GM12878 (cell line): ENCODE results near the gene ATP2A1. TPM values are rescaled to one million over a fixed set of nuclear protein-coding genes. Genes with fewer than 3 reads are reported as not detected.

Experiments
- ATAC-seq: fragments of 200-7000 bp; cut with Tn5 transposase; 3 replicates; pipeline ENCODE4 v1.9.1; 2020; ENCODE audit warnings: mild to moderate bottlenecking, moderate library complexity
- BruUV-seq: library from RNA; stranded (reverse); fragments of 400-500 nt; replicated peaks from 2 replicates; lab custom pipeline; 2021; lab: Mats Ljungman, UMichigan
- CTCF ChIA-PET: fragments of 300-600 bp; sonication (Branson Sonifier 250); formaldehyde crosslinking; extraction: SDS; loops from one replicate; lab custom pipeline; 2021; ENCODE audit warnings: inconsistent platforms; lab: Yijun Ruan, JAX
- POLR2A ChIA-PET: fragments of 350-600 bp; formaldehyde crosslinking; extraction: SDS; loops from one replicate; lab custom pipeline; 2021; ENCODE audit warnings: inconsistent platforms; lab: Charles Lee
- RAD21 ChIA-PET: fragments of 300-600 bp; sonication (Branson Sonifier 250); formaldehyde crosslinking; loops from one replicate; lab custom pipeline; 2023; ENCODE audit warnings: antibody characterized with exemption; ENCODE audit not compliant: unreplicated experiment; lab: Charles Lee
- SMC1A ChIA-PET: fragments of 300-600 bp; sonication (Branson Sonifier 250); formaldehyde crosslinking; loops from one replicate; lab custom pipeline; 2023; ENCODE audit not compliant: unreplicated experiment, uncharacterized antibody; lab: Charles Lee
- DNase-seq: peaks from one replicate; pipeline ENCODE4 v3.0.0-alpha.2; 2011; ENCODE audit warnings: low read depth, low spot score
- FAIRE-seq: peaks from 3 replicates; lab custom pipeline; 2011; peaks lifted over from hg19 to GRCh38; lab: Jason Lieb, UNC
- H2AFZ ChIP-seq: 2 replicates; pipeline ENCODE4 v1.6.0; 2011; ENCODE audit warnings: low read depth, low read length, control low read depth; ENCODE audit not compliant: control insufficient read depth
- H3K27ac ChIP-seq: 2 replicates; pipeline ENCODE4 v1.5.1; 2011; ENCODE audit warnings: control low read depth; ENCODE audit not compliant: control insufficient read depth, insufficient read depth
- H3K27me3 ChIP-seq, 2 experiments: replicated peaks in 1 of 2; 2 replicates each; pipeline versions ENCODE4 v1.6.0 to v1.6.1; 2011; ENCODE audit warnings: low read length in 1 of 2; ENCODE audit not compliant: control insufficient read depth in 2 of 2, insufficient read depth in 2 of 2
- H3K36me3 ChIP-seq, 2 experiments: 2 replicates each; pipeline ENCODE4 v1.5.1; 2011; ENCODE audit warnings: low read length in 1 of 2; ENCODE audit not compliant: control insufficient read depth in 2 of 2, insufficient read depth in 2 of 2
- H3K4me1 ChIP-seq: 2 replicates; pipeline ENCODE4 v1.6.1; 2011; ENCODE audit warnings: mild to moderate bottlenecking, low read length, moderate library complexity, mixed read lengths; ENCODE audit not compliant: control insufficient read depth, insufficient read depth
- H3K4me2 ChIP-seq: 2 replicates; pipeline ENCODE4 v1.6.0; 2011; ENCODE audit warnings: control low read depth; ENCODE audit not compliant: control insufficient read depth, insufficient read depth
- H3K4me3 ChIP-seq: fragments of 200-600 bp; sonication (generic); 2 replicates; pipeline ENCODE4 v1.5.1; 2016
- H3K79me2 ChIP-seq: 2 replicates; pipeline ENCODE4 v1.6.0; 2011; ENCODE audit warnings: low read length; ENCODE audit not compliant: control insufficient read depth, insufficient read depth
- H3K9ac ChIP-seq: 2 replicates; pipeline ENCODE4 v1.8.0; 2011; ENCODE audit warnings: low read length, control low read depth, mixed read lengths; ENCODE audit not compliant: control insufficient read depth, insufficient read depth
- H3K9me3 ChIP-seq: replicated peaks from 3 replicates; pipeline ENCODE4 v1.5.1; 2011; ENCODE audit warnings: mild to moderate bottlenecking, low read length; ENCODE audit not compliant: control insufficient read depth, insufficient read depth
- H4K20me1 ChIP-seq: 2 replicates; pipeline ENCODE4 v1.6.0; 2011; ENCODE audit not compliant: control insufficient read depth, insufficient read depth
- CREB1 ChIP-seq: IDR thresholded peaks from 2 replicates; pipeline ENCODE4 v1.6.1; 2012; ENCODE audit warnings: low read depth, mild to moderate bottlenecking, inconsistent platforms
- EZH2 ChIP-seq: IDR thresholded peaks from 2 replicates; pipeline ENCODE4 v1.6.1; 2012; ENCODE audit warnings: low read depth, mild to moderate bottlenecking, control low read depth, inconsistent platforms, low read length, borderline replicate concordance; ENCODE audit not compliant: control insufficient read depth
- FOS ChIP-seq: IDR thresholded peaks from 3 replicates; pipeline ENCODE4 v1.6.1; 2011; ENCODE audit warnings: borderline replicate concordance; ENCODE audit not compliant: insufficient read length; ENCODE audit errors: extremely low read depth
- RFX5 ChIP-seq: IDR thresholded peaks from 2 replicates; pipeline ENCODE4 v1.6.1; 2011; ENCODE audit warnings: low read depth, low read length, improper control_type of control experiment
- SMAD1 ChIP-seq: fragments of 450-650 bp; IDR thresholded peaks from 2 replicates; pipeline ENCODE4 v1.6.1; 2018; ENCODE audit warnings: mild to moderate bottlenecking, low read depth; ENCODE audit not compliant: partially characterized antibody
- ZBED1 ChIP-seq: IDR thresholded peaks from 2 replicates; pipeline ENCODE4 v1.6.1; 2016; ENCODE audit warnings: borderline replicate concordance
- ZNF687 ChIP-seq: fragments of 450-650 bp; IDR thresholded peaks from 2 replicates; pipeline ENCODE4 v1.6.1; 2017; ENCODE audit warnings: mild to moderate bottlenecking, moderate library complexity
- WGBS: methylation state at CpG from one replicate; pipeline ENCODE4 v1.1.6; 2016; ENCODE audit warnings: low lambda C conversion rate; ENCODE audit not compliant: insufficient replicate concordance, insufficient coverage; ENCODE audit errors: missing lambda C conversion rate; 5-methylcytosine and 5-hydroxymethylcytosine counted together
- in situ Hi-C: fragments of 300-500 bp; cut with MboI; formaldehyde crosslinking; loops from 9 replicates; pipeline ENCODE4 v1.14.3; 2018; ENCODE audit warnings: mixed read lengths
- intact Hi-C: fragments of 100-400 bp; cut with micrococcal nuclease; formaldehyde crosslinking; loops from one replicate; pipeline ENCODE4 v1.14.2; 2022; ENCODE audit not compliant: unreplicated experiment
- polyA plus RNA-seq, 11 experiments: library from polyadenylated mRNA; depleted of rRNA in 4 of 11; unstranded in 6 of 11; stranded (reverse) in 5 of 11; fragments of >200 nt; fragmentation: Nextera tagmentation in 4 of 11; fragmentation: Illumina TruSeq in 1 of 11; extraction: Ambion mirVana in 4 of 11; extraction: Trizol in 1 of 11; gene quantifications; 1 replicate in 1 of 11; 2 replicates in 10 of 11; pipeline versions ENCODE4 v1.2.1 to v1.2.3, GENCODE V29; 2011 to 2016; ENCODE audit warnings: inconsistent platforms in 2 of 11, missing spikeins in 2 of 11, low read depth in 1 of 11
- total RNA-seq, 4 experiments: library from RNA; depleted of rRNA in 3 of 4; stranded (reverse); fragments of >200 nt in 3 of 4; fragmentation: Illumina TruSeq in 1 of 4; extraction: Trizol in 1 of 4; gene quantifications; 2 replicates each; pipeline versions ENCODE4 v1.2.1 to v1.2.3, GENCODE V29; 2013 to 2021

ATP2A1 gene
- total and polyA plus RNA-seq, 10 of the 15 experiments (the other 5 are each of a cell fraction or from before 2014, with no cell fraction given): 0.13 to 1.7 (median 0.88) TPM

DNA sequence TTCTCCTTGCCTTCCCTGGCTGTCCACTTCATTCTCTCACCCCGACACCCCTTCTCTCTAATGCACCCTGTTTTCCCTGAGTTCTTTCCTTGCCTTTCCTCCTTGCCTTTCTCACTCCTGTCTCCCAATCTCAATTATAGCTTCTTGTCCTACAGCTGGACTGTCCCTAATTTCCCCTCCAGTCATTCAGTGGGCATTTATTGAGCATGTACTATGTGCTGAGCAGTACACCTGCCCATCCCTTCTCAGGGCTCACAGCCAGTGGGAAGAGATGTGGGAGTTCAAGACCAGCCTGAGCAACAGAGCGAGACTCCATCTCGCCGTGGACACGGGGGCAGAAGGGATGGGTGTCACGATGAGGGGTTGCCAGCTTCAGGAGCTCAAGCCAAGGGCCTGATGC, 5.8 kb downstream of the ATP2A1 start:
- Histone ChIP-seq H2AFZ (no peak overlapping the region), H4K20me1 (no peaks in the 10 kb centered on the region), H3K9ac (no peak overlapping the region), H3K36me3 (no peaks in the 10 kb centered on the region), H3K4me3 (no peak overlapping the region), H3K27me3 (no peaks in the 10 kb centered on the region), H3K9me3 (no peaks in the 10 kb centered on the region), H3K4me1 (peaks cover 6% of the 10 kb centered on the region), H3K4me2 (no peak overlapping the region), H3K27ac (no peak overlapping the region), H3K79me2 (no peaks in the 10 kb centered on the region)
- no TSS peak for BruUV-seq
- CTCF ChIA-PET: no interaction called here
- WGBS: 55% methylated on average over 6 of the region's 6 CpGs
- no peak for DNase-seq
- FAIRE-seq: no peak
- in situ Hi-C loops (loop anchor here (5.0 kb wide), 1 partner anchor 33 kb away; no protein-coding TSS in a partner anchor), intact Hi-C loops (no loop called here)
- POLR2A ChIA-PET: no interaction called here
- SMC1A ChIA-PET: no interaction called here
- RAD21 ChIA-PET: no interaction called here
- ATAC-seq: no peak
- no peak for TF ChIP-seq SMAD1
- TF ChIP-seq RFX5: no peak
- TF ChIP-seq CREB1: no peak
- TF ChIP-seq FOS: no peak
- no peak for TF ChIP-seq ZBED1
- TF ChIP-seq ZNF687: no peak
- TF ChIP-seq EZH2: no peak
